ENCODE measurements around the gene GRHPR. TPM values are rescaled to one million over a fixed set of nuclear protein-coding genes. Genes with fewer than 3 reads are reported as not detected.
A peak's percentile ranks its signal among the peaks of the same experiment; 100 is the strongest.

The GRHPR gene
- total and polyA plus RNA-seq, 2 of the 8 experiments (the other 6 are each of a cell fraction or from before 2014, with no cell fraction given), result 97.0 to 201 TPM

- H3K4me2 ChIP-seq (ENCODE audit: insufficient read depth in 1 of 2, low read depth in 2 of 2, low read length in 2 of 2), result no peak overlapping the region
- H4K8ac ChIP-seq (ENCODE audit: extremely low read depth, insufficient read depth, low read length), result no peak overlapping the region
- CTCF ChIA-PET (ENCODE audit: partially characterized antibody), result interaction anchor here (0.5 to 2.0 kb wide), 3 partner anchors 10 to 534 kb away, joined by 3 to 9 read pairs (median 3); no protein-coding TSS in a partner anchor
- WGBS, 2 experiments (ENCODE audit: extremely low coverage in 1 of 2, insufficient coverage in 1 of 2, insufficient read length in 1 of 2, insufficient replicate concordance in 2 of 2, low coverage in 1 of 2, low lambda C conversion rate in 2 of 2, missing lambda C conversion rate in 1 of 2), result 93% methylated on average over 9 of the region's 9 CpGs; no CpG with 5 or more reads in 1 of the 2 experiments
- H2AFZ ChIP-seq (ENCODE audit: low read length), result no peak overlapping the region
- H3K23me2 ChIP-seq (ENCODE audit: low read depth, low read length), result peaks cover 2% of the 10 kb centered on the region; the same call in 1 of the 2 replicates
- H3K79me1 ChIP-seq (ENCODE audit: low read depth, low read length), result no peaks in the 10 kb centered on the region
- H3K4ac ChIP-seq (replicated peaks; ENCODE audit: insufficient read length, low read depth, low read length), result no peak overlapping the region
- H3K36me3 ChIP-seq (ENCODE audit: control insufficient read depth in 2 of 4, insufficient read depth in 4 of 4, low read length in 3 of 4), result no peaks in the 10 kb centered on the region
- no peak overlapping the region; the same call in 1 of the 2 replicates for H2BK12ac ChIP-seq (ENCODE audit: low read depth, low read length)
- H2BK20ac ChIP-seq (ENCODE audit: low read length), result no peak overlapping the region; the same call in 1 of the 2 replicates
- H3K14ac ChIP-seq (ENCODE audit: insufficient read length), result no peak overlapping the region
- H3K9ac ChIP-seq (replicated peaks in 1 of 4; ENCODE audit: extremely low read depth in 1 of 4, low read depth in 3 of 4, low read length in 3 of 4), result no peak overlapping the region
- peaks cover 2 to 21% (median 14%) of the 10 kb centered on the region in 4 experiments for H3K4me1 ChIP-seq (replicated peaks in 1 of 4; ENCODE audit: control insufficient read depth in 3 of 4, insufficient read depth in 4 of 4, low read length in 3 of 4)
- no peaks in the 10 kb centered on the region for H3K27me3 ChIP-seq (replicated peaks in 1 of 4; ENCODE audit: control insufficient read depth in 3 of 4, extremely low read depth in 1 of 4, insufficient read depth in 3 of 4, low read length in 3 of 4)
- FAIRE-seq, result no peak
- no peak overlapping the region for H3K18ac ChIP-seq (ENCODE audit: extremely low read depth, low read length)
- H2AK5ac ChIP-seq (ENCODE audit: low read depth, low read length), result peak overlapping the region; percentile 10; the same call in 1 of the 2 replicates
- H4K20me1 ChIP-seq (replicated peaks in 1 of 2; ENCODE audit: control insufficient read depth in 1 of 2, insufficient read depth in 2 of 2, low read length in 2 of 2), result no peaks in the 10 kb centered on the region
- POLR2A ChIA-PET (ENCODE audit: partially characterized antibody), result interaction anchor here (0.9 to 2.4 kb wide), 4 partner anchors 12 to 49 kb away, joined by 3 to 7 read pairs (median 5); no protein-coding TSS in a partner anchor
- H3K23ac ChIP-seq (ENCODE audit: insufficient read length), result no peak overlapping the region
- H3K4me3 ChIP-seq (ENCODE audit: extremely low read depth in 1 of 4, insufficient read depth in 2 of 4, low read depth in 3 of 4, low read length in 4 of 4), result no peak overlapping the region
- H2BK15ac ChIP-seq (ENCODE audit: low read length), result peak overlapping the region; percentile 76; the same call in 1 of the 2 replicates
- no peaks in the 10 kb centered on the region for H3K9me3 ChIP-seq (ENCODE audit: insufficient read depth in 2 of 2, low read depth in 1 of 2, low read length in 1 of 2)
- peak overlapping the region; percentile 18; the same call in 1 of the 2 replicates for H2BK5ac ChIP-seq (ENCODE audit: low read depth, low read length)
- H3K27ac ChIP-seq (ENCODE audit: low read depth, low read length), result no peak overlapping the region
- no peak overlapping the region for H3K56ac ChIP-seq (replicated peaks; ENCODE audit: insufficient read length, low read depth, low read length)
- H2BK120ac ChIP-seq (replicated peaks; ENCODE audit: low read depth, low read length), result no peak overlapping the region
- H4K5ac ChIP-seq (ENCODE audit: insufficient read length, low read depth, low read length), result no peak overlapping the region
- H3K79me2 ChIP-seq (ENCODE audit: control insufficient read depth in 1 of 2, insufficient read depth in 2 of 2, low read length in 2 of 2), result no peaks in the 10 kb centered on the region
- peak overlapping the region; percentile 31 for H4K91ac ChIP-seq (replicated peaks; ENCODE audit: insufficient read length, low read length)
- DNase-seq (ENCODE audit: low read depth in 1 of 2, low spot score in 2 of 2), result no peak
- TF ChIP-seq RXRA (IDR thresholded peaks at IDR 0.05; ENCODE audit: insufficient read depth, low read depth, low read length), result no peak
- no peak for TF ChIP-seq GTF2F1 (IDR thresholded peaks at IDR 0.05; ENCODE audit: borderline replicate concordance, low read depth, low read length)
- TF ChIP-seq, protein P1, sequence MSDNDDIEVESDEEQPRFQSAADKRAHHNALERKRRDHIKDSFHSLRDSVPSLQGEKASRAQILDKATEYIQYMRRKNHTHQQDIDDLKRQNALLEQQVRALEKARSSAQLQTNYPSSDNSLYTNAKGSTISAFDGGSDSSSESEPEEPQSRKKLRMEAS (IDR thresholded peaks at IDR 0.05), result no peak
- no peak for TF ChIP-seq EGR1 (IDR thresholded peaks at IDR 0.05; ENCODE audit: borderline replicate concordance, low read depth, low read length)
- TF ChIP-seq SIRT6 (IDR thresholded peaks at IDR 0.05; ENCODE audit: low read length), result no peak
- TF ChIP-seq PHF8 (conservative IDR thresholded peaks at IDR 0.05; ENCODE audit: low read depth, low read length), result no peak
- no peak for TF ChIP-seq BCL11A (IDR thresholded peaks at IDR 0.05; ENCODE audit: low read depth in 2 of 2, low read length in 2 of 2)
- TF ChIP-seq TAF1 (IDR thresholded peaks at IDR 0.05; ENCODE audit: low read depth, low read length), result no peak
- no peak for TF ChIP-seq SRF (IDR thresholded peaks at IDR 0.05; ENCODE audit: low read depth, low read length)
- no peak for TF ChIP-seq KDM1A (IDR thresholded peaks at IDR 0.05; ENCODE audit: borderline replicate concordance, low read length)
- TF ChIP-seq BACH1 (IDR thresholded peaks at IDR 0.05; ENCODE audit: low read length), result no peak
- TF ChIP-seq SP4 (IDR thresholded peaks at IDR 0.05; ENCODE audit: low read length), result no peak
- no peak for TF ChIP-seq RFX5 (IDR thresholded peaks at IDR 0.05; ENCODE audit: borderline replicate concordance, low read depth, low read length)
- no peak for TF ChIP-seq POU5F1 (IDR thresholded peaks at IDR 0.05; ENCODE audit: low read depth, low read length)
These were observed 5.2 kb upstream of the GRHPR start for GRCh38 chr9:37417252-37417803.

Measured in H1 (cell line).